Fibroblast of peridontal ligament (primary cell): ENCODE measurements around the gene BANK1.
A peak's percentile ranks its signal among the peaks of the same experiment; 100 is the strongest.

Experiments
- DNase-seq: peaks from one replicate; pipeline ENCODE4 v3.0.0-alpha.2; 2010; ENCODE audit errors: extremely low read depth

Gene BANK1

GRCh38 chr4:101956068-101956825, 165.7 kb downstream of the BANK1 start:
- DNase-seq, result no peak

DNA sequence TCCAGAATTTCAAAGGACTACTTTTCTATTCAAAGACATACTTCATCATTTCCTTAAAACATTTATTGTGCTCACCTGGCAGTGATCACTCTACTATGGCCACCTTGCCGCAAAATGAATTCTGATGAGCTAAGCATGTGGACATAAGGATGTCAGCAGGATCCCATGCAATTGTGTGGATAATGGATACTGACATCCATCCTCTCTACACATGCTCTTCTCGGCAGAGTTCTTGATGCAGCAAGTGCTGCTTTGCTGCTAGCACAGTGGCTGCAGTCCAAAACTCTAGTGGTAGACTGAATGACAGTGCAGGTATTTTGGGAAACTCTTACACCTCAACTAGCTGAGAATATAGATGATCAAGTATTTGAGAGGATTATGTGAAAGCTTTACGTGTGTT, 168.0 kb downstream of the BANK1 start:
- no peak for DNase-seq

DNA sequence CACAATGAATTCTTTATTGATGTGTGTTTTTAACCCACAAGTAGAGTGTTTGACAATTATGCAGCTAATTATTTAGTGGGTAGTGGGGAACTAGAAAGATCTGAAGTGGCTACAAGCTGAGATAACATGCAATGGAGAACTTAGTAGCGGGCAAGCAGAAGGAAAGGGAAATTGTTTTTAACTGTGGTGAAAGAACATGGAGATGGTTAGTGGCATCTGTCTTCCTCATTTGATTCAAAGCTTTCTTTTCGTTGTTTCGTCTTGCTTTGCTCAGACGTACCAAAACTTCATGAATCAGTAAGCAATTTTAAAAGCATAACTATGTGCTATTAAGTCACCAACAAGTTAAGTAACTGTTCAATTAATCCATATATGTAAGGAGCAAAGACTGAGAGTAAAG, 169.9 kb downstream of the BANK1 start:
- DNase-seq, result no peak

- peak; percentile 25 for DNase-seq
Measured at GRCh38 chr4:101961144-101961543, 170.6 kb downstream of the BANK1 start.

- peak; percentile 67 for DNase-seq
Measured at GRCh38 chr4:101967697-101968346, 177.3 kb downstream of the BANK1 start.

GRCh38 chr4:101968364-101968763, 177.8 kb downstream of the BANK1 start:
- DNase-seq, result no peak

DNA sequence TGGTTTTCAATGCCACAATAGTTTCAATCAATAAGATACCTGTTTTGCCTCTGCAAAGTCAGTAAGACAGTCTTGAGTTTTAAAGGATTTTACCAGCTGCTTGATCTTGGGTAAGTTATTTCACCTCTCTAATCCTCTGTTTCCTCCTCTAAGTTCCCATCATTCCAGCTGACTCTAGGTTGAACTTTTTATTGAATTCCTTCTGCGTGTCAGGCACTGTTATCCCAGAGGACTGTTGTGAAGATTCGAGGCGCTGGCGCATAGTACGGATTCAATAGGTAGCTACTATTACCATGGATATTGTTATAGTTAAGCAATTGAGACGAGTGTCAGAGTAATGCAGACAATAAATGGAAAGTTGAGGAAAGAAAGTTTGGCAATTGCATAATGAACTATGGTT, 179.4 kb downstream of the BANK1 start:
- no peak for DNase-seq

DNA sequence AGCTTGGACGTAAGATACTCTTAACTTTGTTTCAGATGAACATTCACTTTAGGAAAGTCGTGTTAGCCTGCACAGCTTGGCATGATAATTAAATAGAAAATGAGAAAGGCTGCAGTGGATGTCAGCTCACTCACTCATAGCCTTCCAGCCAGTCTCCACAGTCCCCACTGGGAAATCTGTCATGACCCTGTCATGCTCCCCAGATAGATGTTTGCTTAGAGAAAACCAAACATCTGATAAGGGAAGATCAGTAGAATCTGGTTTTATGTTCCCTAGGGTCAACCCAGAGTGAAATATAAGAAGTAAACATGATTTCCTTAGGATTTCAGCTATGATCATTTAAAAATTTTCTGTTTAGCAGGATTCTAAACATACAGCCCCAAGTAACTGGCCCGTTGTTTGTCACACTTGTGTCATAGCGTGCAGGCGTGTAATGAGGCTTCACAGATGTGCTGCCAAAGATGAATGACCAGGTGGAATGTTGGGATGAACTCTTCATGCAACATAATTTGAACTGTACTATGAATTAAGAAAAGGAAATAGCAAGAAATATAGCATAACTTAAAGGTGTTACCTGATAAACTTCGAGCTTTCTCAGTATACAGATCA, 180.1 kb downstream of the BANK1 start:
- peak; percentile 17 for DNase-seq

DNA sequence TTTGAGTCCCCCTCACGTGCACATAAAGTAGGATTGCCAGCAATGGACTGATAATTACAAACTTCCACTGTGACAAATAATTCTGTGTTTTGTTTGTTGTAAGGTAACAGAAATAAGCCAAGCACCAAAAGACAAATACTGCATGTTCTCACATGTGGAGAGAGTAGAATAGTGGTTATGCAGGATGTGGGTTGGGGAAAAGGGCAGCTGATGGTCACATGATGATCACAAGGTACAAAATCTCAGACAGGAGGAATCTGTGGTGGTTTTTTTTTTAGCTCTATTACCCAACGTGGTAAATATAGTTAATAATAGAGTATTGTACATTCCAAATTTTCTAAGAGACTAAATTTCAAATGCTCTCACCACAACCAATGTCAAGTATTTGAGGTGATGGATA, 182.3 kb downstream of the BANK1 start:
- no peak for DNase-seq

- DNase-seq, result peak; percentile 43
Measured at GRCh38 chr4:101973361-101973760, 182.8 kb downstream of the BANK1 start.

DNA sequence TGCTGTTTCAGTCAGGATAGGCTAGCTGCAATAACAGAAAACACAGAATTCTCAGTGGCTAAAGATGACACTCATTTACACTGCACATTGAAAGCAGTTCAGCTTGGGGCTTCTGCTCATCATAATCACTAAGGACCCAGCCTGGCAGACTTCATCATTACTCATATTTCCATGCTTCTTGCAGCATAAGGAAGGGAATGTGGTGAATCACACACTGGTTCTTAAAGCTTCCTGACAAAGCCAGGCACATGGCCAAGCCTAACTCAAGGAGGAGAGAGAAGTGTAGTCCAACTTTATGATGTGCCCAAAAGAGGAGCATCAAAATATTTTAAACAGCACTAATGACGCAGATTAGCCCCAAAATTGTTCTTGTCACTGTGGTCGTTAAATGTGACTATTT, 186.5 kb downstream of the BANK1 start:
- DNase-seq, result peak; percentile 99

GRCh38 chr4:101981756-101982155, 191.2 kb downstream of the BANK1 start:
- no peak for DNase-seq

DNA sequence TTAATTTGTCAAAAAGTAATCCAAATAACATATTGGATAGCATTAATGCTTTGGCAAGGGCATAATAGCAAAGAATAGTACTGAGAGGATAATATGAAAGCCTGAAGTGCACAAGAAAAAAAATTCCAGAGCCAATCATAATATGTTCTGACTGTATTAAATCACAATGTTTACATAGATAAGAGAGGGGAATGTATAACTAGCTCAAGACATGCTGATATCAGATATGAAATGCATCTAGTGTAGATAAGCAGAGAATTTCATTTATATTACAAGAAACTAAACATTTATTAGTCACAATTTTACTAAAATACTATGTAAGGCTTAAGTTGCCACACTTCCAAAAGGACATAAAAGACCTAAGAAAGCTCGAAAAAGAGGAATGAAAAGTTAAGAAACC, 193.3 kb downstream of the BANK1 start:
- no peak for DNase-seq

DNA sequence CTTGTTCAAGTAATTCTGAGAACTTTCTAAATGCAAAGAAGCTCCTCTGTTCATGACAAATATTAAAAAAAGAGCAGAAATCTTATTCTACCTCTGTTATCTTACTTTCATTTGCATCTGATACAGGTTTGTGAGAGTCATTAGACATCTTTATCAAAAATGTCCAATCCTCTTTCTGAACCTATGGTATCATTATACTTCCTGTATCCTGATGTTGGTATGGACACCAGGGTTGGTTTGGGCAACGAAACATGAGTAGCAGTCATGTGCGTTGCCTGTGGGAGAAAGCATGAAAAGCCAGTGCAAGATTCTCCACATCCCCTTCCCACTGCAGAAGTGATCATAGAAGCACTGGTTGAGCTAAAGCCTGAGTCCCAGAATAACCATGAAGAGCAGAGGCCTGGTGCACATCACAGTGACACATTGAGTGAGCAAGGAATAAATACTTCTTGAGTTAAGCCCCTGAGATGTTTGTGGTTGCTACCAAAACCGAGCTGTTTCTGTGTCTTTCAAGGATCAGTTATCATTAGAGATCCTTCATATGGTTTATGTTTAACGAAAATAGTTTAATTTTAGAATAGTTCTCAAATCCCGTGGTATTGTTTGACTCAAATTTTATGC, 197.2 kb downstream of the BANK1 start:
- no peak for DNase-seq

DNA sequence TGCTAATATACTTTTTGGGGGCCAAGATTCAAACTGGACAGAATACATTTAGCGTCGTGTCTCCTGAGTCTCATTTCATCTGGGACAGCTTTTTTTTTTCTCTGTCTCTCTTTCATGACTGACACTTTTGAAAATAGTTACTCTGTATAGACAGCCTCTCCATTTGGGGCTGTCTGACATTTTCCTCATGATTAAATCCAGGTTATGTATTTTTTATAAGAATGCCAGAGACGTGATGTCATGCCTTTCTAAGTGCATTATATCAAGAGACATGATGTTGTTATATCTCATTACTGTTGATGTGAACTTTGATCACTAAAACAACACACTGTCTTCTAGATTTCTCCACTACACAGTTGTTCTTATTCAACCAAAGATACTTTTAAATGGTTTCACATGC, 199.0 kb downstream of the BANK1 start:
- no peak for DNase-seq

DNA sequence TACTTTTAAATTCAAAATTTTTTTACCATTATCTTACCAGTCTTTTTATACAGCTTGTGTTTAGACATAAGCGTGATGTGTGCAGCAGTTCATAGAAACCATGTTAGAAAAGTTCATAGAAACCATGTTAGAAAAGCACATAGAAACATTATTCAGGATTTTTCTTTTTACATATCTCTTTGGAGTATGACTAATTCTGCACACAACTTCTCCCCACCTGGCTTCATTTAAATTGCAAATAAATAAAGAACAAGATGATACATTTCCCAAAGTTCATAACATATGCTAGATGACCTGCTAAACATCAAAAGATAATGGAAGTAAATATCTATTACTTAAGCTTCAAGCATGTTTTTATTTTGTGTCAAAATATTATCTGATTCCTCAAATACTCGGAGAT, 201.9 kb downstream of the BANK1 start:
- no peak for DNase-seq

DNA sequence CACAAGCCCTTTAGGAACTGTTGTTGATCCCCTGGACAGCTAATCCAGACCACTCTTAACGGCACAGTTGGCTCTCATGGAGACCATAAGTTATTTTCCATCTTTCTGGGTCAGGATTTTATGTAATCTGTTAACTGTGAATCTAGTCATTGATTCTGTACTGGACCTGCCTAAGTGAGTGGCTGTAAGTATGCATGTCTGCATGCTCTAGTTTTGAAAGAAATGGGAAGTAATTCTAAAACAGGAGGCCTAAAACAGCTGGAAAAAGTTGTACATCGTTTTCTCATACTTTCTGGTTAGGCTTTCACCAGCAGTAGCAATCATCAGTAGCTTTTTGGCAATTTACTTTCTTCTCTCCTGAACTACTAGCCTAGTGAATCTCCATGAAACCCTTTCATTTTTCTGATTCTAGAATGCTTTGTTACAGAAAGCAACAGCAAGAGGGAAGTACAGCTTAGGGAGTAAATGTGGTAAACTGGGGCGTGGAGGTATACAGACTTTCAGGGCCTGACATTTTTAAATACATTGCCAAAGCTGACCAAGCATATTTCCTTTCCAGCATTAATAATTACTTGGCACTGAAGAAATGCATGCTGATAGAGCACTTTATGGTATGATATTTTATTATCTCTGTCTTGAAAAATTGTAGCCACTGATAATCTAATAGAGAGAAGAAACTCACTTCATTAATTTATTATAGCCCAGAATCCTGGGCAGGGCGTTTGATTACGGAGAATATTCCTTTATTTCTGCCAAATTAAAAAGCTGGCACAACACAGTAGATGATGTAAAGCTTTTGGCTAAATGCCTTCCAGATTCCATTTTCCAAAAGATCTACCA, 202.7 kb downstream of the BANK1 start:
- peak; percentile 16 for DNase-seq

- DNase-seq, result no peak
Measured at GRCh38 chr4:101993842-101994775, 203.6 kb downstream of the BANK1 start.

GRCh38 chr4:102007959-102008425, 217.5 kb downstream of the BANK1 start:
- no peak for DNase-seq

GRCh38 chr4:102008711-102009110, 218.2 kb downstream of the BANK1 start:
- no peak for DNase-seq

DNA sequence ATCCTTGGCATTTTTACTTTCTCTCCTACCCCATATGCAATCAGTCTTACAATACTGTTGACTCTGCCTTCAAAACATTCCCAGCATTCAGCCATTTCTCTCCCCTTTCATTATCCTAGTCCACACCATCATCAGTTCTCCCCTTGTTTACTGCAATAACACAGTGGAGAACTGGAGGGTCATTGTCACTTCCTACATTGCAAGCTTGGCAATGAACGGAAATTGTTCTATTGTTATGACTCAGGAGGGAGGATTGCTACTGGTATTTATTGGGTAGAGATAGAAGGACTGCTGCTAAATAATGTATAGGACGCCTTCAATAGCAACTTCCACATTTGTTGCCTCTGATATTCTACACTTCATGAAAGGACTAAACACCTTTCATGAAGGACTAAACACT, 231.8 kb downstream of the BANK1 start:
- no peak for DNase-seq
